GM12878 (cell line): Measurements from ENCODE around the gene KMO. TPM values are rescaled to one million over a fixed set of nuclear protein-coding genes. Genes with fewer than 3 reads are reported as not detected.

ENCODE experiments used
- ATAC-seq: fragments of 200-7000 bp; cut with Tn5 transposase; 3 replicates; pipeline ENCODE4 v1.9.1; 2020; ENCODE audit warnings: mild to moderate bottlenecking, moderate library complexity
- BruUV-seq: library from RNA; stranded (reverse); fragments of 400-500 nt; replicated peaks from 2 replicates; lab custom pipeline; 2021; lab: Mats Ljungman, UMichigan
- CTCF ChIA-PET: fragments of 300-600 bp; sonication (Branson Sonifier 250); formaldehyde crosslinking; extraction: SDS; loops from one replicate; lab custom pipeline; 2021; ENCODE audit warnings: inconsistent platforms; lab: Yijun Ruan, JAX
- POLR2A ChIA-PET: fragments of 350-600 bp; formaldehyde crosslinking; extraction: SDS; loops from one replicate; lab custom pipeline; 2021; ENCODE audit warnings: inconsistent platforms; lab: Charles Lee
- RAD21 ChIA-PET: fragments of 300-600 bp; sonication (Branson Sonifier 250); formaldehyde crosslinking; loops from one replicate; lab custom pipeline; 2023; ENCODE audit warnings: antibody characterized with exemption; ENCODE audit not compliant: unreplicated experiment; lab: Charles Lee
- SMC1A ChIA-PET: fragments of 300-600 bp; sonication (Branson Sonifier 250); formaldehyde crosslinking; loops from one replicate; lab custom pipeline; 2023; ENCODE audit not compliant: unreplicated experiment, uncharacterized antibody; lab: Charles Lee
- DNase-seq: peaks from one replicate; pipeline ENCODE4 v3.0.0-alpha.2; 2011; ENCODE audit warnings: low read depth, low spot score
- FAIRE-seq: peaks from 3 replicates; lab custom pipeline; 2011; peaks lifted over from hg19 to GRCh38; lab: Jason Lieb, UNC
- H2AFZ ChIP-seq: 2 replicates; pipeline ENCODE4 v1.6.0; 2011; ENCODE audit warnings: low read depth, low read length, control low read depth; ENCODE audit not compliant: control insufficient read depth
- H3K27ac ChIP-seq: 2 replicates; pipeline ENCODE4 v1.5.1; 2011; ENCODE audit warnings: control low read depth; ENCODE audit not compliant: control insufficient read depth, insufficient read depth
- H3K27me3 ChIP-seq, 2 experiments: replicated peaks in 1 of 2; 2 replicates each; pipeline versions ENCODE4 v1.6.0 to v1.6.1; 2011; ENCODE audit warnings: low read length in 1 of 2; ENCODE audit not compliant: control insufficient read depth in 2 of 2, insufficient read depth in 2 of 2
- H3K36me3 ChIP-seq, 2 experiments: 2 replicates each; pipeline ENCODE4 v1.5.1; 2011; ENCODE audit warnings: low read length in 1 of 2; ENCODE audit not compliant: control insufficient read depth in 2 of 2, insufficient read depth in 2 of 2
- H3K4me1 ChIP-seq: 2 replicates; pipeline ENCODE4 v1.6.1; 2011; ENCODE audit warnings: mild to moderate bottlenecking, low read length, moderate library complexity, mixed read lengths; ENCODE audit not compliant: control insufficient read depth, insufficient read depth
- H3K4me2 ChIP-seq: 2 replicates; pipeline ENCODE4 v1.6.0; 2011; ENCODE audit warnings: control low read depth; ENCODE audit not compliant: control insufficient read depth, insufficient read depth
- H3K4me3 ChIP-seq: fragments of 200-600 bp; sonication (generic); 2 replicates; pipeline ENCODE4 v1.5.1; 2016
- H3K79me2 ChIP-seq: 2 replicates; pipeline ENCODE4 v1.6.0; 2011; ENCODE audit warnings: low read length; ENCODE audit not compliant: control insufficient read depth, insufficient read depth
- H3K9ac ChIP-seq: 2 replicates; pipeline ENCODE4 v1.8.0; 2011; ENCODE audit warnings: low read length, control low read depth, mixed read lengths; ENCODE audit not compliant: control insufficient read depth, insufficient read depth
- H3K9me3 ChIP-seq: replicated peaks from 3 replicates; pipeline ENCODE4 v1.5.1; 2011; ENCODE audit warnings: mild to moderate bottlenecking, low read length; ENCODE audit not compliant: control insufficient read depth, insufficient read depth
- H4K20me1 ChIP-seq: 2 replicates; pipeline ENCODE4 v1.6.0; 2011; ENCODE audit not compliant: control insufficient read depth, insufficient read depth
- CBFB ChIP-seq: IDR thresholded peaks from 2 replicates; pipeline ENCODE4 v1.6.1; 2016; ENCODE audit warnings: antibody characterized with exemption, low read depth
- EP300 ChIP-seq, 2 experiments: fragments of 150-350 bp in 1 of 2; IDR thresholded peaks; 2 replicates each; pipeline ENCODE4 v1.6.1; 2011 to 2012; ENCODE audit warnings: low read depth in 2 of 2, low read length in 2 of 2, borderline replicate concordance in 1 of 2, improper control_type of control experiment in 1 of 2, inconsistent platforms in 1 of 2; ENCODE audit not compliant: control insufficient read depth in 1 of 2
- PML ChIP-seq: IDR thresholded peaks from 2 replicates; pipeline ENCODE4 v1.6.1; 2012; ENCODE audit warnings: low read length, inconsistent platforms
- RAD21 ChIP-seq: IDR thresholded peaks from 2 replicates; pipeline ENCODE4 v1.6.1; 2011; ENCODE audit warnings: mild to moderate bottlenecking, low read depth, low read length, moderate library complexity; ENCODE audit not compliant: insufficient read depth
- RELA ChIP-seq: fragments of 450-650 bp; IDR thresholded peaks from 2 replicates; pipeline ENCODE4 v1.8.0; 2014; ENCODE audit warnings: borderline replicate concordance; ENCODE audit not compliant: partially characterized antibody
- SMC3 ChIP-seq: IDR thresholded peaks from 2 replicates; pipeline ENCODE4 v1.6.1; 2011; ENCODE audit warnings: low read length, improper control_type of control experiment, borderline replicate concordance
- SPI1 ChIP-seq: IDR thresholded peaks from 2 replicates; pipeline ENCODE4 v1.6.1; 2011; ENCODE audit warnings: low read depth, mild to moderate bottlenecking, low read length, moderate library complexity, borderline replicate concordance; ENCODE audit not compliant: insufficient read depth
- SREBF1 ChIP-seq: IDR thresholded peaks from 2 replicates; pipeline ENCODE4 v1.6.1; 2012; ENCODE audit warnings: mild to moderate bottlenecking, low read length
- SREBF2 ChIP-seq: IDR thresholded peaks from 2 replicates; pipeline ENCODE4 v1.6.1; 2012; ENCODE audit warnings: mild to moderate bottlenecking, low read length
- TAF1 ChIP-seq: IDR thresholded peaks from 2 replicates; pipeline ENCODE4 v1.6.1; 2011; ENCODE audit warnings: mild to moderate bottlenecking, low read depth, low read length, borderline replicate concordance
- WGBS: methylation state at CpG from one replicate; pipeline ENCODE4 v1.1.6; 2016; ENCODE audit warnings: low lambda C conversion rate; ENCODE audit not compliant: insufficient replicate concordance, insufficient coverage; ENCODE audit errors: missing lambda C conversion rate; 5-methylcytosine and 5-hydroxymethylcytosine counted together
- in situ Hi-C: fragments of 300-500 bp; cut with MboI; formaldehyde crosslinking; loops from 9 replicates; pipeline ENCODE4 v1.14.3; 2018; ENCODE audit warnings: mixed read lengths
- intact Hi-C: fragments of 100-400 bp; cut with micrococcal nuclease; formaldehyde crosslinking; loops from one replicate; pipeline ENCODE4 v1.14.2; 2022; ENCODE audit not compliant: unreplicated experiment
- polyA plus RNA-seq, 11 experiments: library from polyadenylated mRNA; depleted of rRNA in 4 of 11; unstranded in 6 of 11; stranded (reverse) in 5 of 11; fragments of >200 nt; fragmentation: Nextera tagmentation in 4 of 11; fragmentation: Illumina TruSeq in 1 of 11; extraction: Ambion mirVana in 4 of 11; extraction: Trizol in 1 of 11; gene quantifications; 1 replicate in 1 of 11; 2 replicates in 10 of 11; pipeline versions ENCODE4 v1.2.1 to v1.2.3, GENCODE V29; 2011 to 2016; ENCODE audit warnings: inconsistent platforms in 2 of 11, missing spikeins in 2 of 11, low read depth in 1 of 11
- total RNA-seq, 4 experiments: library from RNA; depleted of rRNA in 3 of 4; stranded (reverse); fragments of >200 nt in 3 of 4; fragmentation: Illumina TruSeq in 1 of 4; extraction: Trizol in 1 of 4; gene quantifications; 2 replicates each; pipeline versions ENCODE4 v1.2.1 to v1.2.3, GENCODE V29; 2013 to 2021
- TF ChIP-seq, protein P1 (sequence below): fragments of 450-650 bp; formaldehyde crosslinking; IDR thresholded peaks from 2 replicates; pipeline ENCODE4 v1.4.0; 2022; ENCODE audit warnings: mild to moderate bottlenecking, moderate library complexity
- TF ChIP-seq, protein P2 (sequence below): fragments of 450-650 bp; IDR thresholded peaks from 2 replicates; pipeline ENCODE4 v1.6.1; 2017; ENCODE audit warnings: mild to moderate bottlenecking, moderate library complexity

Gene KMO
- total and polyA plus RNA-seq, 10 of the 15 experiments (the other 5 are each of a cell fraction or from before 2014, with no cell fraction given), result 0.68 to 5.9 (median 1.5) TPM

DNA sequence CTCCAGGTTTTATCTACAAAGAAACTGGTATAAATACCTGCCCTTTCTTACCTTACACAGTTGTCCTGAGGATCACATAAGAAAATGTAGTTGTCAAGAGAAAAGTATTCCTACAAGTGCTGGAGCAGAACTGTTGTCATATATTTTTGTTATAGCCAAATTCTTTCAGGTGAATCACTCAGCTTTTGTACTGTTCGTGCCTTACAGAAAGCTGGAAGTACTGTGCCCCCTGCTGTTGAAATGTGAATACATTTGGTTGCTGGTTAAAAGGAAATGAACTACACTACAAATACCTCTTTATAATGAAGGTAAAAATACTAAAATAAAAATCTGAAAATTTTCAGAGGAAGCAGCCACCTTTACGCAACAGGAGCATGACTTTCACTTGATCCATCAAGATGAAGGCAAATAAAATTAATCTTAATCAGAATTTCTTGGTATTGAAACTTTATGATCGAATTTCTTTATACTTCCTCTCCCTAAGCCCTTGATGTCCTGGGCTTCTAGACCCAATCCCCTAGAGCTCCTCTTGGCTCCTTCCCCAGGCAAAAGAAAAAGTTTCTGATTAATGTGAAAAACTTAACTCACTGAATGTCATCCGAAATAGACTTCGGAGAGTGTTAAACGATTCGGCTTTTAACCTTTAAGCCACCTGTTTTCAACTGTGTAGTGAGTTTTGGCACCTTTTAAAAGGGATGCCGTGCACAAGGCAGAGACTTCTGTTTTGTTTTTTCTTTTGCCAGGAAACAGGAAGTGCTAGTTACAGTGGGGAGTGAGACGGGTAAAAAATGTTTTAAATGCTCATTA is 95.5 kb downstream of the KMO start:
- Histone ChIP-seq H3K27me3 (no peaks in the 10 kb centered on the region), H3K36me3 (no peaks in the 10 kb centered on the region), H3K4me3 (peak overlapping the region; percentile 12; the same call in 1 of the 2 replicates), H3K4me2 (peak overlapping the region; percentile 84), H3K79me2 (no peaks in the 10 kb centered on the region; the same call in 1 of the 2 replicates), H4K20me1 (no peaks in the 10 kb centered on the region), H3K9me3 (no peaks in the 10 kb centered on the region), H3K9ac (peak overlapping the region; percentile 53), H3K27ac (peak overlapping the region; percentile 66), H2AFZ (peak overlapping the region; percentile 81), H3K4me1 (peaks cover 3% of the 10 kb centered on the region)
- no TSS peak for BruUV-seq
- WGBS, result 25% methylated on average over 9 of the region's 9 CpGs
- DNase-seq, result peak; percentile 35
- ChIA-PET SMC1A (interaction anchor here (1.3 to 2.3 kb wide), 6 partner anchors 8 to 103 kb away, joined by 3 to 28 read pairs (median 4); partner anchors contain the start of gene KMO), POLR2A (interaction anchor here (0.6 kb wide), 1 partner anchor 181 kb away, joined by 10 read pairs; no protein-coding TSS in a partner anchor), CTCF (interaction anchor here (1.0 to 2.9 kb wide), 12 partner anchors 10 to 740 kb away, joined by 3 to 59 read pairs (median 6); partner anchors contain the start of gene KMO), RAD21 (interaction anchor here (3.0 kb wide), 1 partner anchor 17 kb away, joined by 23 read pairs; no protein-coding TSS in a partner anchor)
- FAIRE-seq, result no peak
- ATAC-seq, result peak; percentile 92
- in situ Hi-C loops, result loop anchor here (5.0 kb wide), 1 partner anchor 95 kb away; the partner anchor contains the start of gene KMO
- intact Hi-C loops, result loop anchor here (1.0 kb wide), 1 partner anchor 96 kb away; no protein-coding TSS in a partner anchor
- TF ChIP-seq SREBF2, result no peak
- TF ChIP-seq RELA, result no peak
- TF ChIP-seq PML, result 0 out of 2 replicates have a peak, but pooled peaks have one; percentile 28
- peak; percentile 80 for TF ChIP-seq RAD21
- TF ChIP-seq TAF1, result no peak
- TF ChIP-seq, protein P1, sequence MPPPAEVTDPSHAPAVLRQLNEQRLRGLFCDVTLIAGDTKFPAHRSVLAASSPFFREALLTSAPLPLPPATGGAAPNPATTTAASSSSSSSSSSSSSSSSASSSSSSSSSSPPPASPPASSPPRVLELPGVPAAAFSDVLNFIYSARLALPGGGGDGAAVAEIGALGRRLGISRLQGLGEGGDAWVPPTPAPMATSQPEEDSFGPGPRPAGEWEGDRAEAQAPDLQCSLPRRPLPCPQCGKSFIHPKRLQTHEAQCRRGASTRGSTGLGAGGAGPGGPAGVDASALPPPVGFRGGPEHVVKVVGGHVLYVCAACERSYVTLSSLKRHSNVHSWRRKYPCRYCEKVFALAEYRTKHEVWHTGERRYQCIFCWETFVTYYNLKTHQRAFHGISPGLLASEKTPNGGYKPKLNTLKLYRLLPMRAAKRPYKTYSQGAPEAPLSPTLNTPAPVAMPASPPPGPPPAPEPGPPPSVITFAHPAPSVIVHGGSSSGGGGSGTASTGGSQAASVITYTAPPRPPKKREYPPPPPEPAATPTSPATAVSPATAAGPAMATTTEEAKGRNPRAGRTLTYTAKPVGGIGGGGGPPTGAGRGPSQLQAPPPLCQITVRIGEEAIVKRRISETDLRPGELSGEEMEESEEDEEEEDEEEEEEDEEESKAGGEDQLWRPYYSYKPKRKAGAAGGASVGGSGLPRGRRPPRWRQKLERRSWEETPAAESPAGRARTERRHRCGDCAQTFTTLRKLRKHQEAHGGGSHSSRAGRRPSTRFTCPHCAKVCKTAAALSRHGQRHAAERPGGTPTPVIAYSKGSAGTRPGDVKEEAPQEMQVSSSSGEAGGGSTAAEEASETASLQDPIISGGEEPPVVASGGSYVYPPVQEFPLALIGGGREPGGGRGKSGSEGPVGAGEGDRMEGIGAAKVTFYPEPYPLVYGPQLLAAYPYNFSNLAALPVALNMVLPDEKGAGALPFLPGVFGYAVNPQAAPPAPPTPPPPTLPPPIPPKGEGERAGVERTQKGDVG (CRISPR knock-in tag), result no peak
- TF ChIP-seq SPI1, result peak; percentile 58
- TF ChIP-seq SREBF1, result no peak
- TF ChIP-seq SMC3, result peak; percentile 79
- TF ChIP-seq EP300 (IDR thresholded peaks at IDR 0.05; ENCODE audit: borderline replicate concordance in 1 of 2, control insufficient read depth in 1 of 2, low read depth in 2 of 2, low read length in 2 of 2), result no peak
- TF ChIP-seq, protein P2, sequence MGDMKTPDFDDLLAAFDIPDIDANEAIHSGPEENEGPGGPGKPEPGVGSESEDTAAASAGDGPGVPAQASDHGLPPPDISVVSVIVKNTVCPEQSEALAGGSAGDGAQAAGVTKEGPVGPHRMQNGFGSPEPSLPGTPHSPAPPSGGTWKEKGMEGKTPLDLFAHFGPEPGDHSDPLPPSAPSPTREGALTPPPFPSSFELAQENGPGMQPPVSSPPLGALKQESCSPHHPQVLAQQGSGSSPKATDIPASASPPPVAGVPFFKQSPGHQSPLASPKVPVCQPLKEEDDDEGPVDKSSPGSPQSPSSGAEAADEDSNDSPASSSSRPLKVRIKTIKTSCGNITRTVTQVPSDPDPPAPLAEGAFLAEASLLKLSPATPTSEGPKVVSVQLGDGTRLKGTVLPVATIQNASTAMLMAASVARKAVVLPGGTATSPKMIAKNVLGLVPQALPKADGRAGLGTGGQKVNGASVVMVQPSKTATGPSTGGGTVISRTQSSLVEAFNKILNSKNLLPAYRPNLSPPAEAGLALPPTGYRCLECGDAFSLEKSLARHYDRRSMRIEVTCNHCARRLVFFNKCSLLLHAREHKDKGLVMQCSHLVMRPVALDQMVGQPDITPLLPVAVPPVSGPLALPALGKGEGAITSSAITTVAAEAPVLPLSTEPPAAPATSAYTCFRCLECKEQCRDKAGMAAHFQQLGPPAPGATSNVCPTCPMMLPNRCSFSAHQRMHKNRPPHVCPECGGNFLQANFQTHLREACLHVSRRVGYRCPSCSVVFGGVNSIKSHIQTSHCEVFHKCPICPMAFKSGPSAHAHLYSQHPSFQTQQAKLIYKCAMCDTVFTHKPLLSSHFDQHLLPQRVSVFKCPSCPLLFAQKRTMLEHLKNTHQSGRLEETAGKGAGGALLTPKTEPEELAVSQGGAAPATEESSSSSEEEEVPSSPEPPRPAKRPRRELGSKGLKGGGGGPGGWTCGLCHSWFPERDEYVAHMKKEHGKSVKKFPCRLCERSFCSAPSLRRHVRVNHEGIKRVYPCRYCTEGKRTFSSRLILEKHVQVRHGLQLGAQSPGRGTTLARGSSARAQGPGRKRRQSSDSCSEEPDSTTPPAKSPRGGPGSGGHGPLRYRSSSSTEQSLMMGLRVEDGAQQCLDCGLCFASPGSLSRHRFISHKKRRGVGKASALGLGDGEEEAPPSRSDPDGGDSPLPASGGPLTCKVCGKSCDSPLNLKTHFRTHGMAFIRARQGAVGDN, result no peak
- no peak for TF ChIP-seq CBFB
